Large intestine (tissue), 3 donors: ENCODE results near the gene OBSCN. TPM values are rescaled to one million over a fixed set of nuclear protein-coding genes. Genes with fewer than 3 reads are reported as not detected.

Experiments
- DNase-seq, 2 donors: peaks; one replicate each; pipeline versions ENCODE4 v3.0.0 to v3.0.0-alpha.2; 2013
- H3K27ac ChIP-seq: one replicate; pipeline ENCODE4 v1.5.1; 2013; ENCODE audit warnings: low read length
- H3K27me3 ChIP-seq: 2 replicates; pipeline ENCODE4 v1.6.1; 2013; ENCODE audit warnings: low read length; ENCODE audit not compliant: control insufficient read depth, insufficient read depth
- H3K36me3 ChIP-seq: 2 replicates; pipeline ENCODE4 v1.6.1; 2013; ENCODE audit warnings: low read length; ENCODE audit not compliant: control insufficient read depth, insufficient read depth
- H3K4me1 ChIP-seq: one replicate; pipeline ENCODE4 v1.6.1; 2013; ENCODE audit warnings: low read length; ENCODE audit not compliant: control insufficient read depth, insufficient read depth
- H3K4me3 ChIP-seq: one replicate; pipeline ENCODE4 v1.5.1; 2013; ENCODE audit warnings: low read length
- H3K9me3 ChIP-seq: one replicate; pipeline ENCODE4 v1.6.1; 2013; ENCODE audit warnings: mild to moderate bottlenecking, low read depth, low read length, moderate library complexity; ENCODE audit not compliant: control insufficient read depth
- WGBS: methylation state at CpG from one replicate; pipeline ENCODE4 v1.1.5; 2013; ENCODE audit warnings: low lambda C conversion rate; ENCODE audit not compliant: insufficient coverage; 5-methylcytosine and 5-hydroxymethylcytosine counted together
- polyA plus RNA-seq: library from polyadenylated mRNA; unstranded; fragments of 120-200 nt; gene quantifications from one replicate; pipeline ENCODE4 v1.2.1, GENCODE V29; 2013

Gene OBSCN
- polyA plus RNA-seq, 1 donor = 58.9 TPM

DNA sequence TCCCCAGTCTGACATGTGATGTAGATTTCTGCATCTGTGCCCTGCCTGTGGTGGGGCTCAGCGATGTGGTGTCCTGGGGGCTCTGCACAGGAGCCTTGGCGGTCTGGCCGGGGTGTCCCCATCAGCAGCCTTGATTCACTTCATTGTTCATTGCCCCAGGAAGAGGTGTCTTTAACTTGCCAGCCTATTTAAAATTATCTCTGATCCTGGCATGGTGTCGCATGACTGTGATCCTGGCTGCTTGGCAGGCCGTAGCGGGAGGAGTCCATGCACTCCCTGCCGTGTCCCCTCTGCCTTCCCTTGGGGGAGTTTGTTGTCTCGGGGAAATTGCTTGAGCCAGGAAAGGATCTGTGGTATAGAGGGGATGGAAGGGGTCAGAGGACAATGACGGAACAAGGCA is 138.9 kb downstream of the OBSCN start:
- no CpG with 5 or more reads among the region's 9 CpGs for WGBS
- Histone ChIP-seq H3K4me3 (no peak overlapping the region), H3K27me3 (no peaks in the 10 kb centered on the region), H3K27ac (no peak overlapping the region), H3K9me3 (no peaks in the 10 kb centered on the region), H3K4me1 (peaks cover 5% of the 10 kb centered on the region), H3K36me3 (peaks cover 3% of the 10 kb centered on the region)
- no peak for DNase-seq

DNA sequence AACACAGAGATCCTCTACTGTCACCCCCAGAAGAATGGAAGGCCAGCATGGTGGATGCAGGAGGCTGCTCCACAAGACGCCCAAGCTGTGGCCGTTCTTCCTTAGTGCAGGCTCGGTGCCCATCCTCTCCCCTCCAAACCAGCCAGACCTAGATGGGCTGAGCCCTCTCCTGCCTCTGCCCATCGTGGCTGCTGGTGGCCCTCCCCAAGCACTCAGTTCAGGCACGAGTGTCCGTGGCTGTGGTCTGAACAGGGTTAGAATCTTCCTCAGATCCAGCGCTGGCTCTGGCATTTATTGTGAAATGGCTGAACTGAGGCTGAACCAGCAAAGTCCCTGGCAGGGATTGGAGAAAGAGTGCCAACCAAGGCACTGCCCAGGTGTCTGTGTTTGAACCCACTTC is 139.3 kb downstream of the OBSCN start:
- WGBS = no CpG with 5 or more reads among the region's 7 CpGs
- Histone ChIP-seq H3K9me3 (no peaks in the 10 kb centered on the region), H3K4me3 (no peak overlapping the region), H3K27me3 (no peaks in the 10 kb centered on the region), H3K27ac (no peak overlapping the region), H3K4me1 (peaks cover 5% of the 10 kb centered on the region), H3K36me3 (peaks cover 3% of the 10 kb centered on the region)
- DNase-seq = no peak

GRCh38 chr1:228348708-228349467 is 141.0 kb downstream of the OBSCN start:
- WGBS = no CpG with 5 or more reads among the region's 12 CpGs
- no peak overlapping the region for H3K27ac ChIP-seq
- DNase-seq = peak in 1 of 2 donors; percentile 45
- H3K4me1 ChIP-seq = peaks cover 5% of the 10 kb centered on the region
- H3K27me3 ChIP-seq = no peaks in the 10 kb centered on the region
- H3K4me3 ChIP-seq = no peak overlapping the region
- H3K36me3 ChIP-seq = peaks cover 3% of the 10 kb centered on the region
- no peaks in the 10 kb centered on the region for H3K9me3 ChIP-seq

GRCh38 chr1:228349701-228350171 is 141.9 kb downstream of the OBSCN start:
- Histone ChIP-seq H3K27ac (no peak overlapping the region), H3K4me3 (no peak overlapping the region), H3K36me3 (peaks cover 3% of the 10 kb centered on the region), H3K9me3 (no peaks in the 10 kb centered on the region), H3K4me1 (peaks cover 5% of the 10 kb centered on the region), H3K27me3 (no peaks in the 10 kb centered on the region)
- no CpG with 5 or more reads among the region's 15 CpGs for WGBS
- no peak for DNase-seq

DNA sequence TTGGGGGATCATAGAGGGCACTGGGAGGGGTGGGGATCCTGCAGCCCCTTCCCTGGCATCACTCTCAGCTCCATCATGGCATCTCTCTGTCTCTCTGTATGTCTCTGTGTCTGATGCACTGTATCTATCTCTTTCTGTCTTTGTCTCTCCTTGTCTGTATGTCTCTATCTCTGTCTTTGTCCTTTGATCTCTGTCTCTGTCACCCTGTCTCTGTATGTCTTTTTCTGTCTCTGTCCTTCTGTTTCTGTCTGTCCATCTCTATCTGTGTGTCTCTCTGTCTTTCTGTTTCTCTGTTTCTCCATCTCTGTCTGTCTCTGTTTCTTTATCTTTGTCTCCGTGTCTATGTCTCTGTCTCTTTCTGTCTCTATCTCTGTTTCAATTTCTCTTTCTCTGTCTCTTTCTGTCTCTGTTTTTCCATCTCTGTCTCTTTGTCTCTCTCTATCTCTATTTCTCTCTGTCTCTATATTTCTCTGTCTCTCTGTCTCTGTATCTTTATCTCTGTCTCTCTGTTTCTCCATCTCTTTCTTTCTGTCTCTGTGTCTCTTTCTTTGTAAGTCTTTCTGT is 142.4 kb downstream of the OBSCN start:
- no peaks in the 10 kb centered on the region for H3K9me3 ChIP-seq
- 77% methylated on average over 1 of the region's 1 CpG for WGBS
- no peaks in the 10 kb centered on the region for H3K27me3 ChIP-seq
- H3K27ac ChIP-seq = no peak overlapping the region
- peaks cover 5% of the 10 kb centered on the region for H3K4me1 ChIP-seq
- DNase-seq = no peak
- peaks cover 3% of the 10 kb centered on the region for H3K36me3 ChIP-seq
- H3K4me3 ChIP-seq = no peak overlapping the region

DNA sequence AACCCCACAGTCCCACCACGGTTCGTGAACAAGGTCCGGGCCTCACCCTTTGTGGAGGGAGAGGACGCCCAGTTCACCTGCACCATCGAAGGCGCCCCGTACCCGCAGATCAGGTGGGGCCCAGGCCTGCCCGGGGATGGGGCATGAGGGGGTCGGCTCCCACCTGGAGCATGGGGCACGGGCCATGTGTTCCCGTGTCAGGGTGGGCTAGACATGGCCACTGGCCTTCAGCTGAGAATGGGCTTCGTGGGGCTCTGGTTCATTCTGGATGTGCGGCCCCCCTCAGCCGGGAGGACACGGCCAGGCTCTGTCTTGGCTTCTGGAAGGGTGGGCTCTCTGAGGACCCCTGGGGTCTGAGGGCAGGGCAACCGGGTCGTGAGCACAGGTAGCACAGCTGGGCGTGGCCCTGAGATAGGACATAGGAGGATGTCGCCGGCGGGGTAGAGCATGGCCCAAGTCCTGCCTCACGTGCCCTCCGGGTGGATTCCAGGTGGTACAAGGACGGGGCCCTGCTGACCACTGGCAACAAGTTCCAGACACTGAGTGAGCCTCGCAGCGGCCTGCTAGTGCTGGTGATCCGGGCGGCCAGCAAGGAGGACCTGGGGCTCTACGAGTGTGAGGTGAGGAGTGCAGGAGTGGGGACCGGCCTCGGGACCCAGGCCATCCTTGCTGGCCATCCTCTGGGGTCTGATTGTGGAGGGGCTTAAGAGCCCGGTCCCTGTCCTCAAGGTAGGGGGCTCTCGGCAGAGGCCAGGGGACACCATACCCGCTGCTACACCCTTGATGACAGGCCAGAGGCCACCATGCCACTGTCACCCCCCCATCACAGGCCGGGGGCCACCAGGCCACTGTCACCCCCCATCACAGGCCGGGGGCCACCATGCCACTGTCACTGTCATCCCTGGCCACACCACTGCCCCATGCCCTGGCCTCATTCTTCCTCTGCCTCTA is 143.3 kb downstream of the OBSCN start:
- H3K4me3 ChIP-seq = no peak overlapping the region
- no peaks in the 10 kb centered on the region for H3K9me3 ChIP-seq
- no peak for DNase-seq
- peaks cover 5% of the 10 kb centered on the region for H3K4me1 ChIP-seq
- no CpG with 5 or more reads among the region's 37 CpGs for WGBS
- no peaks in the 10 kb centered on the region for H3K27me3 ChIP-seq
- H3K27ac ChIP-seq = no peak overlapping the region
- peaks cover 3% of the 10 kb centered on the region for H3K36me3 ChIP-seq

GRCh38 chr1:228351850-228352249 is 144.0 kb downstream of the OBSCN start:
- peaks cover 3% of the 10 kb centered on the region for H3K36me3 ChIP-seq
- no CpG with 5 or more reads among the region's 13 CpGs for WGBS

DNA sequence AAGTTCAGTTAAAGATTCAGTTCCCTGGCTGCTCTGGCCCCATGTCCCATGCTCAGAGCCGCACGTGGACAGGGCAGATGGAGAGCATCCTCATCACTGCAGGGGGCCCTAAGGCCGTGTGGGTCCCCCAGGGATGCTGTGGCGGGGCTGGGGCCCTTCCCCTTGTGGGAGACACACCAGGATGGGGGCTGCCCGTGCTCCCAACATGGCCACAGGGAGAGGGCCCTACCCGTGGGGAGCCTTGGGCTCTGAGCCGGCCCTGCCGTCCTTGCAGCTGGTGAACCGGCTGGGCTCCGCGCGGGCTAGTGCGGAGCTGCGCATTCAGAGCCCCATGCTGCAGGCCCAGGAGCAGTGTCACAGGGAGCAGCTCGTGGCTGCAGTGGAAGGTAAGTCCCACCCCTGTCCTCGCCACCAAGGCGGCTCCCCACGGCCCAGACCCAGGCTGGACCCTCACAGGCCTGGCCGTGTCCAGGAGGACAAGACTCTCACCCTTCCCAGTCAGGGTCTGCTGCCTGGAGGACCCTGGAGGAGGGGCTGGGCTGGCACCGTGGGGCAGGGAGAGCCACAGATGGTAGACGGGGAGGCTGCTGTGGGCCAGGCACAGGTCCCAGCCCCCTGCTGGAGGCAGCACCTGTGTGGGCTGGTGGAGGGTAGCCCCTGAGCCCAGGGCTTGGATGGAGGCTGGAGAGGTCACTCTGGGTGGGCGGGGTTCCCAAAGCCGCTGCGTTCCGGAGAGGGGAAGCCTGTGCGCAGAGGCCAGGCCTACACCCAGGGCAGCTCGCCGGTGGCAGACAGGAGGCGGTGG is 145.0 kb downstream of the OBSCN start:
- no CpG with 5 or more reads among the region's 29 CpGs for WGBS
- peaks cover 5% of the 10 kb centered on the region for H3K4me1 ChIP-seq
- no peaks in the 10 kb centered on the region for H3K27me3 ChIP-seq
- H3K4me3 ChIP-seq = no peak overlapping the region
- no peaks in the 10 kb centered on the region for H3K9me3 ChIP-seq
- H3K27ac ChIP-seq = no peak overlapping the region
- peaks cover 3% of the 10 kb centered on the region for H3K36me3 ChIP-seq
- no peak for DNase-seq

More at GRCh38 chr1:228351850-228352249, 144.0 kb downstream of the OBSCN start:
- Histone ChIP-seq H3K27me3 (no peaks in the 10 kb centered on the region), H3K27ac (no peak overlapping the region), H3K4me3 (no peak overlapping the region), H3K4me1 (peaks cover 5% of the 10 kb centered on the region), H3K9me3 (no peaks in the 10 kb centered on the region)
- no peak for DNase-seq

DNA sequence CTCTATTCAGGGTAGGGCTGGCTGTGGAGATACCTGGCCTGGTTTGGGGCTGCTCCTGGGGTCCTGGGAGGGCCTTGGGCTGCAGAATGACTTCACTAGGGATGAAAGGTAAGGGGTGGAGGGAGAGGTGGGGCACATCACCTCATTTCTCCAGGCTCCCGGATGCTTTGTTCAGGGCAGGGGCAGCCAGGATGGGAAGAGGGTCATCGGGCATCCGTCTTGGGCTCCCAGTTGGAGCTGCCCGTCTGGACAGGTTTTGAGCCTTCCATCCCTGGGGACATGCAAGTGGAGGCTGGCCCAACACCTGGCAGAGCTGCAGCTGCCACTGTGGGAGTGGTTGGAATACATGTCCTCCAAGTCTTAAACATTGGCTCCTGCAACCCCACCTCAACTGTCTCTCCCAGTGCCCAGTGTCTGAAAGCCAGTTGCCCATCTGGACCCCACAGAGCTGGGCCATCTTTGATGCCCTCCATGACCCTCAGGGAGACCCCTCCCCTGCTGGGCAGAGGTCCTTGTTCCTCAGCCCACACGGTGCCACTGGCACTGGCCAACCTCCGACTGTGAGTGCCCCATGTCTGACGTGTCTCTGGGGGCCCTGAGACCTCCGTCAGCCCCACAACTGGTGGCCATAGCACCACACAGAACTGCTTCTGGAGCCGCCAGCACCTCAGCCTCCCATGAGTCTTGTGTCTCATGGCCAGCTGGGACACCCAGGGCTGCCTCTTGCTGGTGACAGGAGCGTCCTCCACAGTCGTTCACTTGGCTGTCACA is 145.9 kb downstream of the OBSCN start:
- no peaks in the 10 kb centered on the region for H3K27me3 ChIP-seq
- peaks cover 3% of the 10 kb centered on the region for H3K36me3 ChIP-seq
- peaks cover 4% of the 10 kb centered on the region for H3K4me1 ChIP-seq
- no peak overlapping the region for H3K27ac ChIP-seq
- H3K4me3 ChIP-seq = no peak overlapping the region
- H3K9me3 ChIP-seq = no peaks in the 10 kb centered on the region
- no peak for DNase-seq
- WGBS = no CpG with 5 or more reads among the region's 11 CpGs
